K562 (cell line): ENCODE measurements around the gene CAPN14. TPM values are rescaled to one million over a fixed set of nuclear protein-coding genes. Genes with fewer than 3 reads are reported as not detected.

Experiments
- ATAC-seq: fragments of 200-7000 bp; cut with Tn5 transposase; 3 replicates; pipeline ENCODE4 v1.9.1; 2020; ENCODE audit warnings: moderate library complexity
- BruUV-seq: library from RNA; stranded (reverse); fragments of 400-500 nt; replicated peaks from 2 replicates; lab custom pipeline; 2021; lab: Mats Ljungman, UMichigan
- CTCF ChIA-PET: fragments of 300-600 bp; formaldehyde crosslinking; extraction: SDS; loops from one replicate; lab custom pipeline; 2021; ENCODE audit warnings: low intra/inter-chr PET ratio; lab: Yijun Ruan, JAX
- POLR2A ChIA-PET: fragments of 300-600, 350-650 bp; sonication (Branson Sonifier 250); formaldehyde crosslinking; extraction: SDS; loops from one replicate; lab custom pipeline; 2021; ENCODE audit warnings: antibody characterized with exemption, inconsistent platforms; lab: Yijun Ruan, JAX
- DNase-seq, 4 experiments: peaks; one replicate each; pipeline versions ENCODE4 v3.0.0 to v3.0.0-alpha.2; 2011 to 2018; ENCODE audit warnings: low spot score in 3 of 4, mixed read lengths in 3 of 4; ENCODE audit errors: extremely low read depth in 1 of 4
- FAIRE-seq: peaks from 2 replicates; lab custom pipeline; 2011; peaks lifted over from hg19 to GRCh38; lab: Jason Lieb, UNC
- H2AFZ ChIP-seq: 2 replicates; pipeline ENCODE4 v1.6.0; 2011; ENCODE audit warnings: low read depth, low read length, control low read depth, inconsistent platforms
- H3K27ac ChIP-seq: fragments of 200-600 bp; 3 replicates; pipeline ENCODE4 v1.8.0; 2011; ENCODE audit warnings: low read depth, mild to moderate bottlenecking, control low read depth, inconsistent platforms, low read length, moderate library complexity, mixed read lengths; ENCODE audit errors: extremely low read depth
- H3K27me3 ChIP-seq, 2 experiments: fragments of 300-600 bp in 1 of 2; 2 replicates in 1 of 2; 3 replicates in 1 of 2; pipeline versions ENCODE4 v1.6.0 to v1.8.0; 2011; ENCODE audit warnings: inconsistent platforms in 2 of 2, low read length in 2 of 2, mild to moderate bottlenecking in 1 of 2, mixed read lengths in 1 of 2, moderate library complexity in 1 of 2; ENCODE audit not compliant: control insufficient read depth in 2 of 2, insufficient read depth in 2 of 2
- H3K36me3 ChIP-seq: fragments of 300-600 bp; 3 replicates; pipeline ENCODE4 v1.8.0; 2011; ENCODE audit warnings: mild to moderate bottlenecking, low read length, inconsistent platforms; ENCODE audit not compliant: control insufficient read depth, insufficient read depth
- H3K4me1 ChIP-seq, 2 experiments: fragments of 200-600 bp in 1 of 2; replicated peaks in 1 of 2; 2 replicates in 1 of 2; 3 replicates in 1 of 2; pipeline versions ENCODE4 v1.5.1 to v1.8.0; 2011; ENCODE audit warnings: inconsistent platforms in 2 of 2, low read length in 2 of 2, mild to moderate bottlenecking in 1 of 2, mixed read lengths in 1 of 2, moderate library complexity in 1 of 2; ENCODE audit not compliant: control insufficient read depth in 2 of 2, insufficient read depth in 2 of 2
- H3K4me2 ChIP-seq: 2 replicates; pipeline ENCODE4 v1.6.1; 2011; ENCODE audit warnings: low read length, control low read depth, inconsistent platforms, mixed read lengths; ENCODE audit not compliant: insufficient read depth
- H3K4me3 ChIP-seq: fragments of 200-600 bp; sonication (generic), shearing (Covaris generic); 2 replicates; pipeline ENCODE4 v1.5.1; 2016; ENCODE audit warnings: control low read depth, inconsistent platforms
- H3K79me2 ChIP-seq: fragments of 200-600 bp; 3 replicates; pipeline ENCODE4 v1.8.0; 2011; ENCODE audit warnings: low read length, inconsistent platforms; ENCODE audit not compliant: control insufficient read depth, insufficient read depth
- H3K9ac ChIP-seq, 2 experiments: 2 replicates each; pipeline versions ENCODE4 v1.6.0 to v1.6.1; 2011; ENCODE audit warnings: low read depth in 2 of 2, low read length in 2 of 2, control low read depth in 1 of 2, inconsistent platforms in 1 of 2, mild to moderate bottlenecking in 1 of 2, mixed read lengths in 1 of 2; ENCODE audit not compliant: insufficient read depth in 1 of 2
- H3K9me1 ChIP-seq: one replicate; pipeline ENCODE4 v1.6.0; 2011; ENCODE audit warnings: inconsistent platforms, mild to moderate bottlenecking, low read length, moderate library complexity; ENCODE audit not compliant: control insufficient read depth, insufficient read depth
- H3K9me3 ChIP-seq: replicated peaks from 2 replicates; pipeline ENCODE4 v1.5.1; 2011; ENCODE audit warnings: low read depth, low read length, inconsistent platforms; ENCODE audit not compliant: control insufficient read depth, insufficient read depth
- H4K20me1 ChIP-seq: replicated peaks from 2 replicates; pipeline ENCODE4 v1.6.1; 2011; ENCODE audit warnings: low read length, inconsistent platforms, mixed read lengths; ENCODE audit not compliant: control insufficient read depth, insufficient read depth
- BCOR ChIP-seq: fragments of 450-650 bp; IDR thresholded peaks from 2 replicates; pipeline ENCODE4 v1.6.1; 2016
- BRCA1 ChIP-seq, 2 experiments: fragments of 450-650 bp in 1 of 2; sonication (generic) in 1 of 2; formaldehyde crosslinking in 1 of 2; IDR thresholded peaks; 2 replicates each; pipeline versions ENCODE4 v1.5.0 to v1.6.1; 2017 to 2020; ENCODE audit warnings: mild to moderate bottlenecking in 1 of 2, missing genetic modification reagents in 1 of 2
- FOXP4 ChIP-seq: sonication (generic); formaldehyde crosslinking; IDR thresholded peaks from 2 replicates; pipeline ENCODE4 v1.8.0; 2022; ENCODE audit warnings: mild to moderate bottlenecking, missing genetic modification reagents, borderline replicate concordance
- HNRNPLL ChIP-seq: fragments of 200-400 bp; formaldehyde crosslinking; IDR thresholded peaks from 2 replicates; pipeline ENCODE4 v1.6.1; 2017; ENCODE audit warnings: low read length, low read depth, mild to moderate bottlenecking; ENCODE audit not compliant: poor library complexity, severe bottlenecking
- JUNB ChIP-seq: fragments of 450-650 bp; formaldehyde crosslinking; conservative IDR thresholded peaks from 2 replicates; pipeline ENCODE4 v1.4.0; 2020; ENCODE audit warnings: mild to moderate bottlenecking
- MTA3 ChIP-seq: fragments of 450-650 bp; formaldehyde crosslinking; IDR thresholded peaks from 2 replicates; pipeline ENCODE4 v1.6.1; 2017; ENCODE audit warnings: mild to moderate bottlenecking, borderline replicate concordance
- MYC ChIP-seq, 2 experiments: fragments of 250-450 bp in 1 of 2; sonication (Bioruptor Pico) in 1 of 2; IDR thresholded peaks; 2 replicates each; pipeline versions ENCODE4 v1.5.1 to v1.6.1; 2012 to 2021; ENCODE audit warnings: low read depth in 2 of 2, borderline replicate concordance in 1 of 2, improper control_type of control experiment in 1 of 2, low read length in 1 of 2, mild to moderate bottlenecking in 1 of 2, moderate library complexity in 1 of 2
- TRIM28 ChIP-seq: fragments of 450-650 bp; IDR thresholded peaks from 2 replicates; pipeline ENCODE4 v1.6.1; 2017
- ZBTB1 ChIP-seq: sonication (generic); formaldehyde crosslinking; IDR thresholded peaks from 2 replicates; pipeline ENCODE4 v1.8.1; 2023; ENCODE audit warnings: missing genetic modification reagents, low read depth, mild to moderate bottlenecking, borderline replicate concordance
- ZBTB5 ChIP-seq: fragments of 450-650 bp; IDR thresholded peaks from 2 replicates; pipeline ENCODE4 v1.6.1; 2017; ENCODE audit warnings: antibody characterized with exemption
- ZFX ChIP-seq: sonication (generic); formaldehyde crosslinking; IDR thresholded peaks from 2 replicates; pipeline ENCODE4 v1.8.0; 2022; ENCODE audit warnings: mild to moderate bottlenecking, missing genetic modification reagents, moderate library complexity
- ZNF696 ChIP-seq: fragments of 250-450 bp; sonication (Bioruptor Pico); conservative IDR thresholded peaks from 2 replicates; pipeline ENCODE4 v1.4.0; 2020; ENCODE audit warnings: mild to moderate bottlenecking, moderate library complexity
- WGBS: fragments of 100-300 bp; shearing (Covaris generic); methylation state at CpG from one replicate; pipeline ENCODE4 v1.1.6; 2016; ENCODE audit warnings: low coverage, mixed read lengths; ENCODE audit not compliant: insufficient coverage; ENCODE audit errors: missing lambda C conversion rate; 5-methylcytosine and 5-hydroxymethylcytosine counted together
- in situ Hi-C: fragments of 300-500 bp; cut with MboI; formaldehyde crosslinking; loops from 4 replicates; pipeline ENCODE4 v1.15.0; 2018; ENCODE audit warnings: inconsistent platforms, mixed read lengths
- intact Hi-C: fragments of 100-400 bp; cut with micrococcal nuclease; formaldehyde crosslinking; loops from 2 replicates; pipeline ENCODE4 v1.14.2; 2022
- polyA plus RNA-seq, 8 experiments: library from polyadenylated mRNA; depleted of rRNA in 4 of 8; stranded (reverse) in 5 of 8; unstranded in 3 of 8; fragments of >200 nt; fragmentation: Nextera tagmentation in 2 of 8; fragmentation: Illumina TruSeq in 1 of 8; extraction: Ambion mirVana in 2 of 8; extraction: Trizol in 1 of 8; gene quantifications; 2 replicates each; pipeline versions ENCODE4 v1.2.1 to v1.2.3, GENCODE V29; 2011 to 2014; ENCODE audit warnings: inconsistent platforms in 1 of 8, missing spikeins in 1 of 8
- total RNA-seq, 7 experiments: library from RNA; depleted of rRNA in 6 of 7; stranded (reverse); fragments of >200 nt in 6 of 7; fragmentation: Illumina TruSeq in 2 of 7; extraction: Trizol in 2 of 7; gene quantifications; 2 replicates each; pipeline versions ENCODE4 v1.2.1 to v1.2.3, GENCODE V29; 2011 to 2021; ENCODE audit warnings: low replicate concordance in 1 of 7

CAPN14 gene
- total and polyA plus RNA-seq, 9 of the 15 experiments (the other 6 are each of a cell fraction or from before 2014, with no cell fraction given): not detected

DNA sequence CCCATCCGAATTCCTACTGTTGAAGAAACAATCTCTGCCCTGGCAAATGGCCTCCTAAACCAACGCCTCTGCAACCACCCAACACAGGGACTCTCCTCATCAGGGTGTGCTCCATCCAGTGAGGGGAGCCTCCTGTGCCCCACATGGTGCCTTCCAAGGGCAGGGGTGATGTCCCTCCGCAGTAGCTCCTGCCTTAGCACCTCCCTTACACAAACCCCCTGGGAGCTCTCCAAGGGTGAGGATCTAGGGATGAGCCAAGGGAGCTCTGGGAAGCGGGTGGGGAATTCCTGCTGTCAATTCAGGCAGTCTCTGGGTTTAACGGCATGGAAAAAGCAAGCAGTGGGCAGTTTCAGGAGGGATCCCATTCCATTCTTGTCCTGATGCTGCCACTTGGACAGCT lies 82.8 kb downstream of the CAPN14 start:
- POLR2A ChIA-PET: interaction anchor here (1.2 kb wide), 1 partner anchor 25 kb away, joined by 3 read pairs; no protein-coding TSS in a partner anchor
- ATAC-seq (no peak), FAIRE-seq (no peak), DNase-seq (no peak)
- in situ Hi-C loops (no loop called here), intact Hi-C loops (no loop called here)
- H3K27ac ChIP-seq: no peak overlapping the region
- H3K36me3 ChIP-seq: no peaks in the 10 kb centered on the region
- H3K79me2 ChIP-seq: no peaks in the 10 kb centered on the region
- no peak overlapping the region for H3K4me3 ChIP-seq
- H3K27me3 ChIP-seq: peaks cover 0 to 16% of the 10 kb centered on the region in 2 experiments; a peak in 3 of 5 replicates
- H4K20me1 ChIP-seq: no peaks in the 10 kb centered on the region
- no peak for TF ChIP-seq MTA3
- no peak for TF ChIP-seq BCOR
- TF ChIP-seq ZFX (CRISPR knock-in tag): no peak
- no TSS peak for BruUV-seq
- H3K9ac ChIP-seq: no peak overlapping the region
- no peaks in the 10 kb centered on the region; a peak in 1 of 5 replicates for H3K4me1 ChIP-seq
- H3K9me3 ChIP-seq: no peaks in the 10 kb centered on the region
- no peak overlapping the region for H2AFZ ChIP-seq
- H3K9me1 ChIP-seq: no peaks in the 10 kb centered on the region
- H3K4me2 ChIP-seq: no peak overlapping the region
- CTCF ChIA-PET: no interaction called here
- WGBS: 0% methylated on average over 5 of the region's 5 CpGs

DNA sequence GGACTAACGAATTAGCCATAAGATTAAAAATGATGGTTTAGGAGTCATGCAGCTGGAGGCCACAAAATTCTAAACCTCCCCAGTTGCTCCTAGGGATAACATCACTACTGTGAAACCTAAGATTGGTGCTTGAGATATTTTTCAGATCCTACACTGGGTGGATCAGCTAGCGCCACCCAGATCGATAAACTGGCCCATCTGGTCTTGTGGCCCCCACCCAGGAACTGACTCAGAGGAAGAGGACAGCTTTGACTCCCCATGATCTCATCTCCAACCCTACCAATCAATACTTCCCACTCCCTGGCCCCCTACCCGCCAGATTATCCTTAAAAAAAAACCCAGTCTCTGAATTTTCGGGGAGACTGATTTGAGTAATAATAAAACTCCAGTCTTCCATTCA lies 84.5 kb downstream of the CAPN14 start:
- Histone ChIP-seq H3K4me1 (no peaks in the 10 kb centered on the region), H3K9me1 (no peaks in the 10 kb centered on the region), H3K9me3 (no peaks in the 10 kb centered on the region), H2AFZ (no peak overlapping the region), H3K27me3 (peaks cover 0 to 9% of the 10 kb centered on the region in 2 experiments; a peak in 3 of 5 replicates), H3K4me2 (no peak overlapping the region), H3K9ac (no peak overlapping the region), H3K36me3 (no peaks in the 10 kb centered on the region), H4K20me1 (no peaks in the 10 kb centered on the region), H3K79me2 (no peaks in the 10 kb centered on the region), H3K27ac (no peak overlapping the region), H3K4me3 (no peak overlapping the region)
- WGBS: 0% methylated on average over 5 of the region's 5 CpGs
- in situ Hi-C loops (no loop called here), intact Hi-C loops (no loop called here)
- BruUV-seq: no TSS peak
- ATAC-seq (no peak), FAIRE-seq (no peak), DNase-seq (no peak)
- ChIA-PET POLR2A (no interaction called here), CTCF (no interaction called here)
- TF ChIP-seq FOXP4 (no peak), HNRNPLL (no peak), ZBTB5 (no peak), ZBTB1 (no peak), MYC (IDR thresholded peaks at IDR 0.05; ENCODE audit: low read depth, low read length) (no peak), MYC (CRISPR knock-in tag; IDR thresholded peaks at IDR 0.05; ENCODE audit: borderline replicate concordance, low read depth) (no peak), JUNB (no peak), ZNF696 (CRISPR knock-in tag) (no peak), BRCA1 (IDR thresholded peaks at IDR 0.05) (no peak), BRCA1 (CRISPR knock-in tag; IDR thresholded peaks at IDR 0.05) (no peak), TRIM28 (no peak)
